Measurements from ENCODE around the gene PACS1.

GRCh38 chr11:66032957-66033735 is 36.9 kb upstream of the PACS1 start:
- TF ChIP-seq SP1 (IDR thresholded peaks at IDR 0.05), result no peak
- no peak for TF ChIP-seq PKNOX1 (IDR thresholded peaks at IDR 0.05)
- no peak for TF ChIP-seq L3MBTL2 (conservative IDR thresholded peaks at IDR 0.05)
- no peak for TF ChIP-seq TARDBP (IDR thresholded peaks at IDR 0.05)
- no peak for TF ChIP-seq HDGF (IDR thresholded peaks at IDR 0.05; ENCODE audit: borderline replicate concordance)
- TF ChIP-seq FOXA1 (IDR thresholded peaks at IDR 0.05), result no peak
- no peak for TF ChIP-seq ARNT (IDR thresholded peaks at IDR 0.05)
- no peak for TF ChIP-seq CTBP1 (IDR thresholded peaks at IDR 0.05; ENCODE audit: borderline replicate concordance)

Data from HEK293T (cell line).